GM12874 (cell line): ENCODE measurements around the gene NFYB.

ENCODE experiments used
- CTCF ChIP-seq: IDR thresholded peaks from 2 replicates; pipeline ENCODE4 v1.5.1; 2011; ENCODE audit warnings: low read depth, mild to moderate bottlenecking, control low read depth, low read length, moderate library complexity; ENCODE audit not compliant: insufficient read depth

Gene NFYB

GRCh38 chr12:104177663-104178501 is 39.9 kb upstream of the NFYB start:
- TF ChIP-seq CTCF = 0 out of 2 replicates have a peak, but pooled peaks have one; percentile 6

- no peak for TF ChIP-seq CTCF
Measured at GRCh38 chr12:104177336-104177662, 39.3 kb upstream of the NFYB start.

GRCh38 chr12:104175726-104176247 is 37.8 kb upstream of the NFYB start:
- TF ChIP-seq CTCF = no peak

GRCh38 chr12:104172570-104172947 is 34.5 kb upstream of the NFYB start:
- TF ChIP-seq CTCF = no peak

- TF ChIP-seq CTCF = no peak
Measured at GRCh38 chr12:104171785-104172569, 34.0 kb upstream of the NFYB start.

- no peak for TF ChIP-seq CTCF
Measured at GRCh38 chr12:104168596-104168995, 30.6 kb upstream of the NFYB start.
